Stimulated activated CD4-positive, alpha-beta T cell treated with anti-CD3 and anti-CD28 coated beads, TNF-alpha, amount 100 ng/mL, for 4 hours (primary cell): ENCODE measurements around the gene MIF4GD.
"Not testable (repeated sequence)": the region's sequence is repeated elsewhere in the genome, so short reads cannot be mapped to it uniquely, and the experiment has no call there.

Experiments
- DNase-seq, 3 experiments: peaks; one replicate each; pipeline ENCODE4 v3.0.0-alpha.2; 2020; ENCODE audit warnings: low read depth in 3 of 3

MIF4GD gene

GRCh38 chr17:75288770-75289114 lies 17.7 kb upstream of the MIF4GD start:
- peak in 1 of 3 experiments; percentile 26 for DNase-seq

DNA sequence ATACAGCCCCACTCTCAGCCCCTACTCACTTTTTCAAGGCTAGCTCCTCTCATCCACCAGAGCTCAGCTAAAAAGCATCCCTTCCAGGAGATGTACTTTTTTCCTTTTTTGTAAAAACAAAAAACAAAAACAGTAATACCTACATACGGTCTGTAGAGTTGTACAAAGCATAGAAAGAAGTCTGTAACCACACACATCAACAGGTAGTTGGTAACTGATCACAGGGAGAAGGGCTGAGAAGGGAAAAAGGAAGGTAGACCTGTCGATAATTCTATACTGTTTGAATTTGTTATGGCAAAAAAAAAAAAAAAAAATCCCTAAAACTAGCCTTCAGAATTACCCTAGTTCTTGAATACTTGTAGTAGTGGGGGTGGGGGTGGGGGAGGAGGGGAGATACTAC lies 17.3 kb upstream of the MIF4GD start:
- no peak for DNase-seq

- no peak for DNase-seq
Observed at GRCh38 chr17:75287221-75287620, 16.2 kb upstream of the MIF4GD start.

- DNase-seq, result no peak
Observed at GRCh38 chr17:75285123-75285522, 14.1 kb upstream of the MIF4GD start.

DNA sequence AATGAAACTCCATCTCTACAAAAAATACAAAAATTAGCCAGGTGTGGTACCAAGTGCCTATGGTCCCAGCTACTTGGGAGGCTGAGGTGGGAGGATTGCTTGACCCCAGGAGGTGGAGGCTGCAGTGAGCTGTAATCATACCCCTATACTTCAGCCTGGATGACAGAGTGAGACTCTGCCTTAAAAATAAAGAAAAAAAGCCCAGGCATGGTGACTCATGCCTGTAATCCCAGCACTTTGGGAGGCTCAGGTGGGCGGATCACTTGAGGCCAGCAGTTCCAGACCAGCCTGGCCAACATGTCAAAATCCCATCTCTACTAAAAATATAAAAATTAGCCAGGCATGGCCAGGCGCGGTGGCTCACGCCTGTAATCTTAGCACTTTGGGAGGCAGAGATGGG lies 9.2 kb upstream of the MIF4GD start:
- DNase-seq, result not testable (repeated sequence)

DNA sequence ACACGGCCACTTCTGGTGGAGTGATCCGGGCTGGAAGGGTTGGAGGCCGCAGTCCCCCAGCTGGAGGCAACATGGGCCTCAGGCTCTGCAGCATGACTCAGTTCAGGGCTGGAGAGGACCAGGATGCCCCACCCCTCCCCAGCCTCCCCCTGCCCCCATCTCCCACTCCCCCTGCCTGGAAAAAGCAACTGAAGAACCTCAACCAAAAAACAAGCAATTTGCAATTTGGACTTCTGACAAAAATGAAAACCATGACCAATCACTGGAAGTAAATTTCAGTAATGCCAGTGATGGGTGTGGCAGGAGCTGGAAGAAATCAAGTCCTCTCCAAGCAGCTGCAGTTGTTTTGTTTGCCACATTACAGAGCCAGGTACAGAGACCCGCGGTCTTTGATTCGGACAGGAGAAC lies 6.6 kb upstream of the MIF4GD start:
- DNase-seq, result no peak

GRCh38 chr17:75273977-75274708 lies 3.1 kb upstream of the MIF4GD start:
- DNase-seq, result no peak

GRCh38 chr17:75272848-75273184 lies 1.8 kb upstream of the MIF4GD start:
- DNase-seq, result no peak

DNA sequence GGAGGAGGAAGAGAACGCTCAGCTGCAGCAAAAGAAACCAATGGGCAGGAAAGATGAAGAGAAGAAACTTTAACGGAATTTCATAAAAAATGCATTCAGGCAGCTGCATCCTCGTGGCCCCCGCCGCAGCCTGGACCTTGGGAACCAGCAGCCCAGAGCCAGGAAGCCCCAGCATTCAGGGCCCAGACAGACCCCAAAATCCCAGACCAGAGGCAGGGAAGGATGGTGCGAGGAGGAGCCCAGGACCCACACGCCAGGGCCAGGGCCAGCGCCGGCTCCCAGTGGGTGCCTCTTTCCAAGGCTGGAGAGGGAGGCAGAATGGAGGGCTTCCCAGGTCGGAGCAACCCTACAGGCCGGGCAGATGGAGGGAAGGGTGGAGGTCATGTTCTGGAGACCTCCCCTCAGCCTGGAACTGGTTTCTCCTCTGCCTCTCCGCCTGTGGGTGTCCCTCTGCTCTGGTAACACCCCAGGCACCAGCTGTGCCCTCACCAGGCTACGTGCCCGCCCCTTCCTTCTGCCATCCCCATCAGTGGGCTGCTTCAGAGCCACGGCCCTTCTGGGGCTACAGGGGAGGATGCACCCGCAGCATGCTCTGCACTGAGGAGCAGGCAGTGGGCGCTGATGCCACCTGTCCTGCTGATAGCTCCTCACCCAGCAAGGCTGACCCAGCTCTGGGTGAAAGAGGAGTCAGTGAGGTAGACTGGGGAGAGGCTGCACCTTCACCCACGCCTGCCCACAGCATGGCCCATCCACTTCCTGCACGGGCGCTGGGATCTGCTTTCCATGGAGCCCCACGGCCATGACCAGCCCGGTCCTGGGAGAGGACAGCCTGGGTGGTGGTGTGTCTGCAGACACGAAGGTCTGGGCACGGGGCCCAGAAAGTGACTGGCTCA lies 1.2 kb upstream of the MIF4GD start:
- no peak for DNase-seq

- DNase-seq, result peak; percentile 77 to 81 (median 79)
Observed at GRCh38 chr17:75271233-75271954, 363 bp upstream of the MIF4GD start.

DNA sequence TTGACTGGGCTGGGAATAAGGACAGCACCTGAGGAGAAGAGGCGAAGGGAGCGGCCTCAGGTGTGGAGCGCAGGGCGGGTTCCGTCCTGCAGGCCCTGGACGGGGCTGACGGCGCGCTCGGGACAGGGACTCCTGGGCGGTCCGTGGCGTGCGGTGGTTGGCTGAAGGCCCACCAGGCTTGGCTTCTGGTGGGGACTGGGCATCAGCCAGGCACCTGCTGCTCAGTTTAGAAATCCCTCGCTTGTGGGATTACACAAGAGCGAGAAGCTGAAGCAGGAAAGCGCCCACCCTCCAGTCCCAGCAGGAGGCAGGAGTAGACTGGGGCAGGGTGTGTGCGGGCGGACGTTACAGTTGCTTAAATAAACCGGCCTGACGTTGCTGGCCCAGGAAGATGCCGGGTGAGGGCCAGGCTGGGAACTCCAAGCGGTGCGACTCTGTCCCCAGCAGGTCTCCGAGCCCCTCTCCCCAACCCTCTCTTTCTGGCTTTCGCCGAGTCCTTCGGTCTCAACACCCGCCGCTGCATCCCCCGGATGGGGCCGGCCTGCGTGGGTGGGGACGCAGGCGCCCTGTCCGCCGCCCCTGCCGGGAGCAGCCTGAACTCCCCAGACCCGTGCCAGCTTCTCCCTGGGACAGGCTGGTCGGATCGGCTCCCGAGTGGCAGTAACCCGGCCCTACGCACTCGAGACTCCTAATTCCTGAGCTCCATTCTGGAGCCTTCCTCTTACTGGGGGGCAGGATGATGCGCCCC lies 639 bp downstream of the MIF4GD start:
- DNase-seq, result peak in 1 of 3 experiments; percentile 50

GRCh38 chr17:75269844-75270217 lies 1.2 kb downstream of the MIF4GD start:
- DNase-seq, result no peak

DNA sequence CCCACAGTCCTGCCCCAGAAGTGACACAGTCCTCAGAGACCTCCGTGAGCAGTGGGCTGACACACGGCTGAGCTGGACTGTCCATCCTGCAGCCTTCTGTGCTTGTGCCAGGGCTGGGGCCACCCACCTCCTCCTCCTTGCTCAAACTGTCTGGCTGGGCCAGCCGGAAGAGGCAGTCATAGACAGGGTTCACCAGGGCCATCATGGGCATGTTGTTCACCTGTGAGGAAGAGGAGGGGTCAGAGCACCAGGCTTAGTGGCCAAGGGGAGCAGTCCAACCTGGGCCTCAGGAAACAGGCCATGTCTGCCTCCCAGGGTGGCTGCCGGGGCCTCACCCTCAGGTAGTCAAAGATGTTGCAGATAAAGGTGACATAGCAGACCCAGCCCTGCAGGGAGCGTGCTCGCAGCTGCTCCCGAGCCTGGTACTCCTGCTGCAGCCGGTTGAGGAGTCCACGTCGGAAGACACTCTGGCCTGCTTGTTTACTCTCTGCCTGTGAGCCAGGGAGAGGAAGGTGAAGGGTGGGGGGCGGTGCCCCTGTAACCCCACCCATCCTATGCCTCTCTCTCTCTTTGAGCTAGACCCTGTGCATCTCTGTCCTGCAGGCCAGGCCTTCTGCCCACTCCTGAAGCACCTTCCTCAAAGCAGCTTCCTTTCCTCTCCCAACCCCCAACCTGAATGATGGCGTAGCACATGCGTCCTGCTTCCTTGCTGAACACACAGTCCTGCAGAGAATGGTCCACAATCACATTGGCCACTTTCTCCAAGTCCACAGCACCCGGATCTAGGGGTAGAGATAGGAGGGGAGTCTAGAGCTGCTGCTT lies 3.4 kb downstream of the MIF4GD start:
- DNase-seq, result no peak

GRCh38 chr17:75267153-75267410 lies 3.9 kb downstream of the MIF4GD start:
- no peak for DNase-seq

- DNase-seq, result no peak
Observed at GRCh38 chr17:75266316-75267152, 4.5 kb downstream of the MIF4GD start.

DNA sequence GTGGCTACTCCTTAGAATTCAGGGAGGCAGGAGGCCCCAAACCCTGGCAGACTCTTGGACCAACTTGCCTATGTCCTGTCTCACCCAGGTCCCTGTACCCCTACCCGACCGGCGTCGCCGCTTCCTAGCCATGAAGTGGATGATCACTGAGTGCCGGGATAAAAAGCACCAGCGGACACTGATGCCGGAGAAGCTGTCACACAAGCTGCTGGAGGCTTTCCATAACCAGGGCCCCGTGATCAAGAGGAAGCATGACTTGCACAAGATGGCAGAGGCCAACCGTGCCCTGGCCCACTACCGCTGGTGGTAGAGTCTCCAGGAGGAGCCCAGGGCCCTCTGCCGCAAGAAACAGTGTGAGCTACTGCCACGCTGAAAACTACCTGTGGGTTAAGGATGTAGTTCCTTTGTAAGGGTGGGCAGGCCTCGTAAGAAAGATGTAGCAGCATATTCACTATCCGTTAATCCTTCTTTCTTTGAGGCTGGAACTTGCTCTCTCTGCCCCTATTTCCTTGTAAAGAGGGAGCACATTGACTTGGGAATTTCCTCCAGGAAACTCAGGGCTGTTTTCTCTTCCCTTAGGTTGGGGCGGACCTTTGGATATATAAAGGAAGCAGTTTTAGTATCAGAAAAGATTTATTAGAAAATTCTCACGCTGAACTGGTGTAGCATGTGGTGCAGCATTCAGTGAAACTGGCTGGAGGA lies 5.3 kb downstream of the MIF4GD start:
- no peak for DNase-seq

- no peak for DNase-seq
Observed at GRCh38 chr17:75263055-75263454, 8.0 kb downstream of the MIF4GD start.

GRCh38 chr17:75262112-75262606 lies 8.9 kb downstream of the MIF4GD start:
- no peak for DNase-seq

- DNase-seq, result peak; percentile 93 to 96 (median 94)
Observed at GRCh38 chr17:75261336-75262111, 9.5 kb downstream of the MIF4GD start, which contains the start of the genes GGA3 and MRPS7. GGA3 (minus strand) TSS chr17:75261606; CDS start chr17:75261587, 19 bp downstream. MRPS7 (plus strand) TSS chr17:75261879; CDS start chr17:75261901, 22 bp downstream.
